COLO668 (cell line): Measurements from ENCODE around the gene PARP4.
"Not testable (repeated sequence)": the region's sequence is repeated elsewhere in the genome, so short reads cannot be mapped to it uniquely, and the experiment has no call there.

Experiments used
- DNase-seq: peaks from one replicate; lab custom pipeline; 2025; ENCODE audit not compliant: unreplicated experiment; lab: John Stamatoyannopoulos, UW

PARP4 gene

GRCh38 chr13:24512197-24512907, at the start of gene PARP4:
Gene PARP4, minus strand, starts transcription at chr13:24512778. Its CDS starts 9,002 bp downstream, at chr13:24503776.
- DNase-seq = peak; percentile 98

GRCh38 chr13:24560579-24561187, 48.1 kb upstream of the PARP4 start:
- not testable (repeated sequence) for DNase-seq

- DNase-seq = not testable (repeated sequence)
Measured at GRCh38 chr13:24559431-24560218, 47.0 kb upstream of the PARP4 start.

GRCh38 chr13:24557081-24557480, 44.5 kb upstream of the PARP4 start:
- DNase-seq = no peak

GRCh38 chr13:24553892-24554291, 41.3 kb upstream of the PARP4 start:
- DNase-seq = not testable (repeated sequence)

GRCh38 chr13:24541476-24542352, 29.1 kb upstream of the PARP4 start:
- peak; percentile 64 for DNase-seq

DNA sequence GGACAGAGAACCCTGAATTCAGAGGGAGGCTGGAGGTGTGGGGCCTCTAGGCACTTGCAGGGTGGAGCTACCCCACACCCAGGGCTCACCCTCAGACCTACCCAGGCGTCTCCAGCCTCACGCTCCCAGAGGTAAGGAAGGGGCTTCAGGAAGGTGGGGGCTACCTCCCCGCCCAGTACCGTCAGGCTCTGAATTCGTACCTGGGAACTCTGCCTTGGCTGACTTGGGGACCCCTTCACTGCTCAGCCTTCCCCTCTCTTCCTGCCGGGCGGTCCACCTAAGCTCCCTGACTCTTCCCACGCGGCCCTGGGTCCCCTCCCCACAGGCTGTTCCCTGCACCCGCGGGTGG, 28.5 kb upstream of the PARP4 start:
- no peak for DNase-seq

GRCh38 chr13:24540236-24541126, 27.9 kb upstream of the PARP4 start:
- peak; percentile 46 for DNase-seq

DNA sequence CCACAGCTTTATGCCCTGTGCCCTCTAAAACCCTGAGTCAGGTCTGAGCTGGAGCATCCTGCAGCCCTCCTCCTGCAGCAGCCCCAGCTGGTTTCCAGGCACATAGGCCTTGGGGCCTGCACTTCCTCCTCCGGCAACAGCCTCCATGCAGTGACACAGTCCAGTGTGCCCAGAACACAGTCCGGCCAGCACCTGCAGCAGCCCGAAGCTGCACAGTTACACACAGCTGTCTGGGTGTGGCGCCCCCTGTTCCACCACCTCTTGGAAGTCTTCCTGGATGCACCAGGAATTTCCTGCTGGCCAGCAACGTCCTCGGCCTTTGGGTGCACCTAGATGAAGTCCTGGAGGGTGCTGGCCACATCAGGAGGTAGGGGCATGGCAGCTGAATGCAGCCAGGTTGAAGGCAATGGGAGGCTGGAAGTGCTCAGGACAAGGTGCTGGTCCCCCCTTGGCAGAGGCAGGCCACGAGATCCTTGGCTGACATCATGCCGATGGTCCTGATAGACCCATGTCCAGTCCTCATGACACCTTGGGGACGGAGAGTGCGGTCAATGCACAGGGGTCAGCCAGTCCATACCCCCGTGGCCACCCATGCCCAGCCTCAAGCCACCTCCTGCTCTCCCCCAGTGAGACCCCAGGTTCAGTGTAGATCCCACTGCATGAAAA, 27.1 kb upstream of the PARP4 start:
- no peak for DNase-seq

DNA sequence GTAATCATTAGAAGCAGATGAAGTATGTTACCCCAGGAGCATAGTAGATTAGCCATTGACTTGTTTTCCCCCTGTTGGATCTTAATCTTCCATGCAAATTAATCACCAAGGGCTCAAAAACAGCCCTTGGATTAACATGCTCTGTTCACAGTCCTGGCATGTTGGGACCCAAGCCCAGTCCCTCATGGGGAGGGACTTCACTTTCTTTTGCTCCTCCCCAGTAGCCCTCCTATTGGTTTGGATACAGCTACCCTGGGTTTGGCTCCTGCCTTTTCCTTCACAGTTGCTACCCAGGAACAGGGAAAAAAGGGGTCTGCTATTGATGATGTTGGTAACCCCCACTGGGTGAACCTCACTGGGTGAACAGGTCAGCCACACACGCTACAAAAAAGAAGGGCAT, 16.9 kb upstream of the PARP4 start:
- DNase-seq = no peak

DNA sequence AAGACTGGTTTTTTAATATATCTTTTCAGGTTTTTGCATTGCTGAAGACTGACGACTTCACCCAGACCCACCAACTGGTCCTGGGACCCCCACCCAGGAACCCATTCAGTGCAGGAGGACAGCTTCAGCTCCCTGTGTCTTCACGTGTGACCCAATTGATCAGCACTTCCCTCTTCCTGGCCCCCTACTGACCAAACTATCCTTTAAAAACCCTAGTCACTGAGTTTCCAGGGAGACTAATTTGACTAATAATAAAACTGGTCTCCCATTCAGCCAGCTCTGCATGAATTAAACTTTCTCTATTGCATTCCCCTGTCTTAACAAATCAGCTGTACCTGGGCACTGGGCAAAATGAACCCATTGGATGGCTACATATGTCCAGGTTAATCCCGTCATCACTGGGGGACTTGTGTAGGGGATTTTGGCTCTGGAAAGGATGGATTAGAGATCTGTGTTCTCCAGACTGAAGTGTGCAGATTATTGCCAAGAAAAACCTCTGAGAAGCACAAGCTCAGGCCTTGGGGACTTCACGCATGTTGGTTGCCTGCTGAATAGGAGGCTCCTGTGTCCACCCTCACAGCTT, 16.3 kb upstream of the PARP4 start:
- no peak for DNase-seq

- no peak for DNase-seq
Measured at GRCh38 chr13:24527266-24527775, 14.7 kb upstream of the PARP4 start.

DNA sequence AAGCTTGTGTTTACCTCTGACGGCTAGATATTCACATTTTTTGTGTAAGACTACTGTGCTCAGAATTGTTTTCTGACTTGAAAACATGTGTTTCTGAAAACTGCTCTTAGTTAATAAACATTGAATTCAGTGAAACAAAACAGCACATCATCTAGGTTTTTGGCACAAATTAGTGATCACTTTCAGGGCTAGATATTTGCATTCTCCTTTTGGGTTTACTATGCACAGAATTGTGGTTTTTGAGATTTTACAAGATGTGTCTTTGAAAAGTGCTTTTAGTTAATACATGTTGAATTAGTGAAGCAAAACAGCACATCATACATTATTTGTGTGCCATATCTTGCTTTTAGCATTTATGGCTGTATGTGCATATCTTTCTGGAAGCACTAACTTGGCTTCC, 8.2 kb upstream of the PARP4 start:
- DNase-seq = no peak

- DNase-seq = no peak
Measured at GRCh38 chr13:24516919-24517318, 4.3 kb upstream of the PARP4 start.

DNA sequence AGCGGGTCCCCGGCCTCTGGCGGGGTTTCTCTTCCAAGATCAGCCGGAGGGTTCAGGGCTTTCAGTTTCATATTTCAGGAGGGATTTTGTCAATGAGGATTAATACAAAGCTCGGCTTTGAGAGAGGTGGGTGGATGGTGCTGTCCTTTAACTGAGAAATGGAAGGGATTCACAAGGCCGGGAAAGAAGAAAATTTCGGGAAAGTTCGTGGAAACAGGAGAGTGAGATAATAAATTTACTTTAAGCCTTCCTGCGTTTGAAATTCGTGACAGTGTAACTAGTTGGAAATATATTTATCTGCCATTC, 283 bp upstream of the PARP4 start:
- no peak for DNase-seq

GRCh38 chr13:24511816-24512196, 772 bp downstream of the PARP4 start:
- DNase-seq = peak; percentile 69

- DNase-seq = peak; percentile 65
Measured at GRCh38 chr13:24511019-24511815, 1.4 kb downstream of the PARP4 start.

- DNase-seq = no peak
Measured at GRCh38 chr13:24506698-24507335, 5.8 kb downstream of the PARP4 start.
